Stomach (tissue), 9 donors: ENCODE measurements around the gene WDR62. TPM values are rescaled to one million over a fixed set of nuclear protein-coding genes. Genes with fewer than 3 reads are reported as not detected.

Experiments used
- DNase-seq, 2 donors: peaks; one replicate each; pipeline versions ENCODE4 v3.0.0 to v3.0.0-alpha.2; 2013 to 2019
- H3K27ac ChIP-seq, 5 donors: fragments of 200-600 bp in 4 of 5; sonication (generic) in 4 of 5; one replicate each; pipeline ENCODE4 v1.5.1; 2013 to 2019; ENCODE audit warnings: mild to moderate bottlenecking in 1 of 5, moderate library complexity in 1 of 5
- H3K27me3 ChIP-seq, 3 donors: fragments of 200-600 bp; sonication (generic); one replicate each; pipeline ENCODE4 v1.5.1; 2017 to 2019; ENCODE audit warnings: mixed run types in 1 of 3
- H3K36me3 ChIP-seq, 4 donors: fragments of 200-600 bp; sonication (generic); 1 replicate in 3 of 4; 2 replicates in 1 of 4; pipeline ENCODE4 v1.5.1; 2016 to 2019
- H3K4me1 ChIP-seq, 4 donors: fragments of 200-600 bp; sonication (generic); one replicate each; pipeline ENCODE4 v1.5.1; 2016 to 2019
- H3K4me3 ChIP-seq, 4 donors: fragments of 200-600 bp; sonication (generic) in 3 of 4; one replicate each; pipeline ENCODE4 v1.5.1; 2016 to 2019; ENCODE audit warnings: mild to moderate bottlenecking in 1 of 4
- H3K9me3 ChIP-seq, 4 donors: fragments of 200-600 bp; sonication (generic); one replicate each; pipeline ENCODE4 v1.5.1; 2016 to 2019
- EP300 ChIP-seq: sonication (generic); formaldehyde crosslinking; IDR thresholded peaks from one replicate; pipeline ENCODE4 v1.6.1; 2017; ENCODE audit warnings: antibody characterized with exemption
- POLR2A ChIP-seq, 4 donors: fragments of 450-650 bp; IDR thresholded peaks; one replicate each; pipeline ENCODE4 v1.6.1; 2016; ENCODE audit warnings: antibody characterized with exemption in 4 of 4, control low read depth in 2 of 4, mild to moderate bottlenecking in 1 of 4, moderate library complexity in 1 of 4
- POLR2AphosphoS5 ChIP-seq, 3 donors: sonication (generic); formaldehyde crosslinking; IDR thresholded peaks; one replicate each; pipeline ENCODE4 v1.6.1; 2016; ENCODE audit warnings: antibody characterized with exemption in 3 of 3
- WGBS, 5 donors: extraction: QIAGEN DNeasy Blood & Tissue Kit in 3 of 5; methylation state at CpG; one replicate each; pipeline versions ENCODE4 v1.1.5 to v1.1.7; 2013 to 2018; 5-methylcytosine and 5-hydroxymethylcytosine counted together
- intact Hi-C: fragments of 100-400 bp; cut with DNase I; formaldehyde crosslinking; loops from one replicate; pipeline ENCODE4 v1.15.1; 2023; ENCODE audit warnings: low total_unique reads
- polyA plus RNA-seq, 3 donors: library from polyadenylated mRNA; stranded (reverse); fragments of 200-250 nt; gene quantifications; one replicate each; pipeline ENCODE4 v1.2.3, GENCODE V29; 2013
- total RNA-seq, 5 donors: library from RNA; depleted of rRNA; stranded (reverse); fragments of >200 nt; gene quantifications; one replicate each; pipeline versions ENCODE4 v1.1.0 to v1.2.3, GENCODE V29; 2014 to 2016
- TF ChIP-seq, protein P1 (sequence below), 7 experiments: fragments of 450-650 bp in 4 of 7; fragments of 200-600 bp in 3 of 7; sonication (generic) in 3 of 7; IDR thresholded peaks; one replicate each; pipeline ENCODE4 v1.5.1; 2016 to 2019; ENCODE audit warnings: antibody characterized with exemption in 7 of 7, control low read depth in 2 of 7, mild to moderate bottlenecking in 1 of 7
- donor health status: healthy with polysubstance abuse.
- donor health status: Bipolar disorder and iron deficiency.
- donor health status: healthy.

The WDR62 gene
- total and polyA plus RNA-seq, 8 donors: 0.29 to 15.2 (median 1.8) TPM

GRCh38 chr19:36079389-36079945 is 24.8 kb downstream of the WDR62 start:
- no peak for DNase-seq
- H3K27me3 ChIP-seq: no peaks in the 10 kb centered on the region
- H3K4me3 ChIP-seq: no peak overlapping the region
- no peak for TF ChIP-seq EP300
- TF ChIP-seq POLR2AphosphoS5 (IDR thresholded peaks at IDR 0.05): no peak
- TF ChIP-seq POLR2A (IDR thresholded peaks at IDR 0.05): no peak
- TF ChIP-seq, protein P1, sequence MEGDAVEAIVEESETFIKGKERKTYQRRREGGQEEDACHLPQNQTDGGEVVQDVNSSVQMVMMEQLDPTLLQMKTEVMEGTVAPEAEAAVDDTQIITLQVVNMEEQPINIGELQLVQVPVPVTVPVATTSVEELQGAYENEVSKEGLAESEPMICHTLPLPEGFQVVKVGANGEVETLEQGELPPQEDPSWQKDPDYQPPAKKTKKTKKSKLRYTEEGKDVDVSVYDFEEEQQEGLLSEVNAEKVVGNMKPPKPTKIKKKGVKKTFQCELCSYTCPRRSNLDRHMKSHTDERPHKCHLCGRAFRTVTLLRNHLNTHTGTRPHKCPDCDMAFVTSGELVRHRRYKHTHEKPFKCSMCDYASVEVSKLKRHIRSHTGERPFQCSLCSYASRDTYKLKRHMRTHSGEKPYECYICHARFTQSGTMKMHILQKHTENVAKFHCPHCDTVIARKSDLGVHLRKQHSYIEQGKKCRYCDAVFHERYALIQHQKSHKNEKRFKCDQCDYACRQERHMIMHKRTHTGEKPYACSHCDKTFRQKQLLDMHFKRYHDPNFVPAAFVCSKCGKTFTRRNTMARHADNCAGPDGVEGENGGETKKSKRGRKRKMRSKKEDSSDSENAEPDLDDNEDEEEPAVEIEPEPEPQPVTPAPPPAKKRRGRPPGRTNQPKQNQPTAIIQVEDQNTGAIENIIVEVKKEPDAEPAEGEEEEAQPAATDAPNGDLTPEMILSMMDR (IDR thresholded peaks at IDR 0.05): no peak
- H3K36me3 ChIP-seq: peaks cover 0 to 21% (median 0%) of the 10 kb centered on the region in 4 donors
- intact Hi-C loops: no loop called here
- 92 to 97% (median 95%) methylated on average over 3 of the region's 3 CpGs for WGBS, 5 donors
- no peak overlapping the region for H3K27ac ChIP-seq
- no peaks in the 10 kb centered on the region for H3K4me1 ChIP-seq
- no peaks in the 10 kb centered on the region for H3K9me3 ChIP-seq

GRCh38 chr19:36081385-36081784 is 26.7 kb downstream of the WDR62 start:
- Histone ChIP-seq H3K9me3 (no peaks in the 10 kb centered on the region), H3K4me3 (no peak overlapping the region), H3K36me3 (peaks cover 0 to 21% (median 0%) of the 10 kb centered on the region in 4 donors), H3K27ac (no peak overlapping the region), H3K4me1 (no peaks in the 10 kb centered on the region), H3K27me3 (no peaks in the 10 kb centered on the region)
- TF ChIP-seq, protein P1 (IDR thresholded peaks at IDR 0.05): no peak
- TF ChIP-seq POLR2AphosphoS5 (IDR thresholded peaks at IDR 0.05) (no peak), POLR2A (IDR thresholded peaks at IDR 0.05) (no peak), EP300 (no peak)
- 88 to 96% (median 94%) methylated on average over 3 of the region's 3 CpGs for WGBS, 5 donors
- no peak for DNase-seq
- intact Hi-C loops: no loop called here

DNA sequence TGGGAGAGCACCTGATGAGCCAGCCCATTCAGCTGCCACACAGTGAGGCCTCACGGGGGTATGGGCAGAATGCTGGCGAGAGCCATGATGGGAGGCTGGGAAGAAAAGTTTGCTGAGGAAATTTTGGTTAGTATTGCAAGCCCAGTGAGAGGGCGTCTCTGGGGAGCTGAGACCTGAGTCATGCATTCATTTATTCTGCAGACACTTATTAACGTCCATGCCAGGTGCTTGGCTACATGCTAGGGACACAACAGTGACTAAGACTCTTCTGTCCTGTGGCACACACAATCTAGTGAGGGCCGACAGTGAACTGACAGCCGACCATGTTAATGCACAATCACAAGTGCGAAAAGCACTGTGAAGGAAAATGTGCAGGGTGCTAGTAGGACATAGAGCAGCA is 27.2 kb downstream of the WDR62 start:
- intact Hi-C loops: no loop called here

GRCh38 chr19:36082916-36083315 is 28.2 kb downstream of the WDR62 start:
- H3K27me3 ChIP-seq: no peaks in the 10 kb centered on the region
- intact Hi-C loops: no loop called here
- TF ChIP-seq, protein P1 (IDR thresholded peaks at IDR 0.05): no peak
- TF ChIP-seq EP300 (no peak), POLR2A (IDR thresholded peaks at IDR 0.05) (no peak), POLR2AphosphoS5 (IDR thresholded peaks at IDR 0.05) (no peak)
- no peak for DNase-seq
- 93 to 97% (median 95%) methylated on average over 8 to 13 of the region's 13 CpGs for WGBS, 5 donors
- no peak overlapping the region for H3K27ac ChIP-seq
- H3K4me3 ChIP-seq: no peak overlapping the region
- no peaks in the 10 kb centered on the region for H3K4me1 ChIP-seq
- no peaks in the 10 kb centered on the region for H3K9me3 ChIP-seq
- H3K36me3 ChIP-seq: peaks cover 0 to 26% (median 0%) of the 10 kb centered on the region in 4 donors

More for the DNA sequence above, 27.2 kb downstream of the WDR62 start:
- DNase-seq: no peak
- H3K27ac ChIP-seq: no peak overlapping the region
- TF ChIP-seq, protein P1 (IDR thresholded peaks at IDR 0.05): no peak
- TF ChIP-seq EP300 (no peak), POLR2AphosphoS5 (IDR thresholded peaks at IDR 0.05) (no peak), POLR2A (IDR thresholded peaks at IDR 0.05) (no peak)
- no peaks in the 10 kb centered on the region for H3K4me1 ChIP-seq
- H3K9me3 ChIP-seq: no peaks in the 10 kb centered on the region
- no peaks in the 10 kb centered on the region for H3K27me3 ChIP-seq
- 90 to 95% (median 91%) methylated on average over 7 of the region's 7 CpGs for WGBS, 5 donors
- no peak overlapping the region for H3K4me3 ChIP-seq
- peaks cover 0 to 25% (median 0%) of the 10 kb centered on the region in 4 donors for H3K36me3 ChIP-seq
